Anterior cingulate cortex (tissue), 58 donors: ENCODE data around the gene CEP112.

ENCODE experiments used
- DNase-seq, 58 donors: peaks; one replicate each; lab custom pipeline; 2025; lab: John Stamatoyannopoulos, UW

The CEP112 gene

DNA sequence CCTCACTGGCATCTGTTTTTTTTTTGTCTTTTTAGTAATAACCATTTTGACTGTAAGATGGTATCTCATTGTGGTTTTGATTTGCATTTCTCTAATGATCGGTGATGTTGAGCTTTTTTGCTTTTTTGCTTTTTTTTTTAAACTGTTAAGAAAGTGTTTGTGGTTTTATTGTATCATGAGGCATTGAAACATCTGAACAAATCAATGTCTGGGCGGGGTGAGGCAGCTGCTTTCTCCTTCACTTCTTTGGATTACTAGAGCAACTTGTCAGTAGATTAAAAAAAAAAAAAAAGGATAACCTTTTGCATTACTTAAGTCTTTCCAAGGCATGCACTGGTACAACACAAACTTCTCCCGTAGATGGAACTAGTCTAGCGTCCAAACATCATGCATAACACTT lies 191.7 kb downstream of the CEP112 start:
- DNase-seq, result no peak

DNA sequence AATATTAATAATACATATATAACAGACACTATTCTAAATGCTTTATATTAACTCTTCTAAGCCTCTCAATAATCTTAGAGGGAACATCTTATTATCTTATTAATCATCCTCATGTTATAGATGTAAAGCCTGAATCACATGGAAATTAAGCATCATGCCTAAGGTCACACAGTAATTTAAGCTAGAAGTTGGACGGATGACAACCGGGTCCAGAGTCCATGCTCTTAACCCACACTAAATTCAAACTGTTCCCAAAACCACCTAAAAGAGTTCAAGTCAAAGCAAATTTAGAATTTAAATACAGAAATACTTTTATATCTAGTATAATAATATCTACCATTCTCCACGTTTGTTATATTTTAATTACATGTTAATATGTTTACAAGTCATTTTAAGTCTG lies 193.3 kb downstream of the CEP112 start:
- no peak for DNase-seq

DNA sequence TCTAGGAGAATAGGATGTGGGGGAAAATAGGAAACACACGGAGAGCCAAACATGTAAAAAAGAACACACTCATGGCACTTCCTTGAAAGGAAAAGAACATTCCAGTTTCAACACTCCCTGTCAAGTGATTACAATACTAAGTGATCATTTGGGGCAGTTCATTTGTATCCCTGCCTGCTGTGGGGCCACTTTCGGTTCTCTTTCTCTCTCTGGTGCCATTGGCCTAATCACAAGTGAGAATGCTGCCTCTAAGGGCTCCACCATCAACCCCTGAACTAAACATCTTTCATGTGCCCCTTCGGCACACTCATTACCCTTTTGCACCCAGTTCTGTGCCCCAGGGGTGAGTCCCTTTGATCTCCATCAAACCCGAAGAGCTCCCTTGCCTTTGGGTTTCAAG lies 197.3 kb downstream of the CEP112 start:
- DNase-seq, result no peak

DNA sequence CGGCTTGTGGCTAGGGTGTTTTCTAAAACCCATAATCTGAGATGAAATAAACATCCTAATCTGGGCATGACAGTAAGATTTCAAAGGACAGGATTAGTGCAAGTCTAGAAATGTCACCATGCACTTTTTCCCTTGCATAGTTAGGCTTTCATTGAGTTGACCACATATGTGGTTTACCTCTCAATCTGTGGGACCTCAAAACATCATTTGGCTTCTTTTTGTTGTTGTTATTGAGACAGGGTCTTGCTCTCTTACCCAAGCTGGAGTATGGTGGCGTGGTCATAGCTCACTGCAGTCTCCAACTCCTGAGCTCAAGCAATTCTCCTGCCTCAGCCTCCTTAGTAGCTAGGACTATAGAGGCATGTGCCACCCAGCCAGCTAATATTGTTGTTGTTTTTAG lies 197.8 kb downstream of the CEP112 start:
- no peak for DNase-seq

DNA sequence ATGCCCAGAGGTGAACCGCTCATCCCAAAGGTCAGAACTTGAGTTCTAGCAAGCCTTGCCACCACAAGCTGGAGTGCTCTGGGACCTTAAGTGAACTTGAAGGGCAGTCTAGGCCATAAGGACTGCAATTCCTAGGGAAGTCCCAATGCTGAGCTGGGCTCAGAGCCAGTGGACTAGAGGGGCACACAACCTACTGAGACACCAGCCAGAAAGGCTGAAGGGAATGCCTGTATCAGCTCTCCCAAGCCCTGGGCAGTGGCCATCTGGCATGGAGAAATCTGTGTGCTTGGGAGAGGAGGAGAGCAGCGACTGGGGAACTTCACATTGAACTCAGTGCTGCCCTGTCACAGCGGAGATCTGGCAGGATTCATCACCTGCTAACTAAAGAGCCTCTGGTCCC lies 201.3 kb downstream of the CEP112 start:
- no peak for DNase-seq

DNA sequence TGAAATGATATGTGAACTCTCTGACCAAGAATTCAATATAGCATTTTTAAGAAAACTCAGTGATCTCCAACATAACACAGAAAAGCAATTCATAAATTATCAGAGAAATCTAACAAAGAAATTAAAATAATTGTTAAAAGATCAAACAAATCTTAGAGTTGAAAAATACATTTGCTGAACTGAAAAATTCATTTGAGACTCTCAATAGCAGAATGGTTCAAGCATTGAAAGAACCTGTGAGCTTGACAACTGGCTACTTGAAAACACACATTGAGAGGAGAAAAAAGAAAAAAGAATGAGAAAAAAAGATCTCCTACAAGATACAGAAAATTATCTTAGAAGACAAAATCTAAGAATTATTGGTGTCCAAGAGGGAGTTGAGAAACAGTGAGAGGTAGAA lies 203.5 kb downstream of the CEP112 start:
- no peak for DNase-seq

DNA sequence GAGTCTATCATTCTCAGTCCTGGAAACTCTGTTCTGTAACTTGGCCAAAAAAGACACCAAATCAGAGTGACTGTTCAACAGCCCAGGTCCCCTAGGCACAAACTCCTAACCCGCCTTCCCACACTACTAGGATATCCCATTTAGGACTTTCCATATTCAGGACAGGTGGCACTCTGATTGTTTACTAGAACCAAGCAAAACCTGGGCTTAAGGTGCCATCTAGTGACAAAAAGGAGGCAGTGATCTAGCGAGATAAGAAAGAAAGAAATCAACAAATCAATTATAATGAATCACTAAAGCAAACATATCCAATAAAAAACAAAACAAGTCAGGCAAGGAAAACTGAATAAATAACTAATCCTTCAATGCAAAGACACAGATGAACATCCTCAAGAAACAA lies 203.9 kb downstream of the CEP112 start:
- DNase-seq, result no peak

DNA sequence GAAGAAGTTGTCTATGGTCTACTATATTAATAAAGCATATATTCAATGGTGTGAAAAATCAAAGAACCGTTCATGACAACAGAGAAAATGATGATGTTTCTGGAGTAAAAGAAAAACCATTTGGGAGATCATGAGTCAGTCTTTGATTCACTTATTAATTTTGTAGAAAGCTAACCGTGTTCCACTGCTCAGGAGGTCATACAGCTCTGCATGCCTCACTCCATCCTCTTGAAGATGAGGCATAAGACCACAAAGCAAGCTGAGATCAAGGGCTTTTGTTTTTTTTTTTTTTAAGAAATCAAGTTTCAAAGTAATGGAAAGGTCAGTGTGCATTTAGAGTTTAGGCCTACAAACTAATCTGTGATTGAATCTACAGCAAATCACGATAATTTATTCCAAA lies 206.4 kb downstream of the CEP112 start:
- no peak for DNase-seq

DNA sequence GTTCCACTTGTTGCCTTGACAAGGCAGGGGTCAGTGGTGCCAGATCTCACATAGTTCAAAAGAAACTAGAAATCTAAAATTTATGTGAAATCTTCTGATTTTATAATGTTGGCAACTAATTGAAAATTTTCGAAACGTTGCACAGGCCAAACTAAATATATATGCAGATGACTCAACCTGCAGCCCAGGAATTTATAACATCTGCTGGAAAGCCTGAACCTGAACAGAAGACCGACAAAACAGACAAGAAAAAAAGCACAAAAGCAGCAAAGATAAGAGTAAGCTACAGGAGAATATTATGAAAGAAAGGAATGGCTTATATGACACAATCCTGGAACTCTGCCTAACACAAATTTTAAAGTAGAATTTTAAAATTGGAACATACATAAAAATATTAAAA lies 207.6 kb downstream of the CEP112 start:
- no peak for DNase-seq

DNA sequence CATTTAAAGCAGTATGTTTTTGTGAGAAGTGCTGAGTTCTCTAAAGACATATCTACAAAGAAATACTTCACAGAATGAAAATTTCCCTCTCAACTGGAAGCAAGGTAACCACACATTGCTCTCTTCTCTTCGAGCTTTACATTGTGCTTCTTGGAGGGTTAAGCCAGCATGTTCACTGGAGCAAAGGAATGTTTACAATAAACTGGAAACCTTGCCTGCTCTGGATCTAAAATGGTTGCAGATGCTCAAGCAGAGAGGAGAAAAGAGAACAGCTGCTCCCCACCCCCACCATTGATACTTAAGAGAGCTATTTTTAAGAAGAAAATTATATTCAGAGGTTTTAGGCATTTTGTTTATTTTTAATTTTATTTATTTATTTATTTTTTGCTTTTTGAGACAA lies 213.1 kb downstream of the CEP112 start:
- no peak for DNase-seq

DNA sequence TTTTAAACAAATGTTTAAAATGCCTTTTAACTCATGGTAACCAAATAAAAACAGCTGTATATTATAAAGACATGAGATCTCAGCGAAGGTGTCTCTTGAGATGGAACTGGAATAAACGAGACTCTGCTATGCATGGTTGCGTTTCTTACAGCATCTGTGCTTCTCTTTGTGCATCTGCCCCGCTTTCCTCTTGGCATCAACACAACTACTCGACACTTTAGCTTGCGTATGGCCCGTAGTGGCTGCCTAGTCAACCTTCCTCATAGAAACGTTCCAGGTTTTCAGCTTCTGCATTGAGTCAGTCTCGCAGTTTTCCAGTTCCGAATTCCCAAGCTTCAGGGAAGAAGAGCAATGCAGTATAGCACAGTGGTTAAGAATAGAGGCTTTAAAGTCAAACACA lies 214.9 kb downstream of the CEP112 start:
- DNase-seq, result no peak

DNA sequence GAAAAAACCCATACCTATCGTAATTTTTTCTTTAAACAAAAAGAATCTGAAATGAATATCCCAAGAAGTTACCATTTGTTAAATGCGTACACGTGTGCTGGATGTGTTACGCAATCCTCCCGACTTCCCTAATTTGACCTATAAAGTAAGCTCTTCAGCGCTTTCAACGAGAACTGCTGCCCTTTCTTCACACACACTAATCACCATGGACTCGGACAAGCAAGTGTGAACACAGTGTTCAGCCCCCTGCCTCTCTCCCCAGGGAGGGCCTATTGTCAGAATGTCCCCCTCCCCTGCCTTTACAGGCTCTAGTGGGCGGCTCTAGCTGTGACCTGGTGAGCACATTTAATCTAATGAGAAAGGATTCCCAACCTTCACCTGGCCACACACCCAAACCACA lies 216.1 kb downstream of the CEP112 start:
- DNase-seq, result no peak

DNA sequence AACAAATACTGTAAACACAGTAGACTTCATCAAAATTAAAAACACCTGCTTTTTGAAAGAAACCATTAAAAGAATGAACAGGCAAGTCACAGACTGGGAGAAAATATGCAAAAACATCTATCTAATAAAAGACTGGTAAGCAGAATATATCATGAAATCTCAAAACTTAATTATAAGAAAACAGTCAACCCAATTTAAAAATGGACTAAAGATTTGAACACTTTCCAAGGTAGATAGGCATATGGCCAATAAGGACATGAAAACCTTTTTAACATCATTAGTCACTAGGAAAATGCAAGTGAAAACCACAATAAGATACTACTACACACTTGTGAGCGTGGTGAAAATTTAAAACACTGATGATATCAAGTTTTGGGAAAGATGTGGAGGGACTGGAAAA lies 218.7 kb downstream of the CEP112 start:
- DNase-seq, result no peak

DNA sequence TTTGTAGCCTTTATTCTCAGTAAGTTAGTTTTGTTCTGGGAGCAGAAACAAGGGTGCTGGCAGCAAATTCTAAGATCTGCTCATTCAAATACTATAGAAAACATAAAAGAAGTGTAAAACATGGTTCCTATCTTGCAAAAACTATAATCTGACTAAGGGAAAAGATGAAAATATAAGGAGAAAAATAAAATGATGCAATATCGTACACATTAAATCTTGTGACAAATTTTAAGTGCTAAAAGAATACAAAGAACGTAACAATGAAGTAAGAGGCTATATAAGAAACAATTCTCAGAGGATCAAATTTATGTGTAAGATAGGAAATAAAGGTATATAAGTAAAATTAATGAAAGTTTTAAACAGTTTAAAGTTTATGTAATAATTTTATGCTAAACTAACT lies 224.6 kb downstream of the CEP112 start:
- no peak for DNase-seq

DNA sequence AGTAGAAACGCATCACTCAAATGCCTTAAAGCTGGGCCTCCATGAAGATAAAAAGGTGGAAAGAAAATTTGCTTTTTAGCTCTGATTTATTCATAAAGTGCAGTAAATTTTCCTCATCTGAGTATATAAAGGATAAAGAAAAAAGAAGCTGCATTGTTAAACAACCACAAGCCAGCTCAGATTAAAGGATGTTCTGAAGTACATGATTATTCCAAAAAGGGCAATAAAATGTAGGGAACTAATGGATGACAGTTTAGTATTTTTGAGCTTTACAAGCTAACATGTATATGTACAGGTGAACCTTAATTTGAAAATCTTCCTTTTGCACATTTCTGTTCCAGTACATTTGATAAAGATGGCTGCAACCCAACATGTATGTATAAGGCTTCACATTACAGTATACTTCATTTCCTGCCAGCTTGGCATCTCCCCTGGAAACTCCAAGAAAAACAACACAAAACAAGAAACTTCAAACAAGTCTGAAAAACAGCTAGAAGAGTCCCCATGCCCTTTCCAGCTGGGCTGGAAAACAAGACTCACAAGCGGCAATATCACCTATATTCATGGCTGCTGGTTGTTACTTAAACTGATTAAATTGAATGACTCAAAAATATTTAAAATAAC lies 225.7 kb downstream of the CEP112 start:
- no peak for DNase-seq

DNA sequence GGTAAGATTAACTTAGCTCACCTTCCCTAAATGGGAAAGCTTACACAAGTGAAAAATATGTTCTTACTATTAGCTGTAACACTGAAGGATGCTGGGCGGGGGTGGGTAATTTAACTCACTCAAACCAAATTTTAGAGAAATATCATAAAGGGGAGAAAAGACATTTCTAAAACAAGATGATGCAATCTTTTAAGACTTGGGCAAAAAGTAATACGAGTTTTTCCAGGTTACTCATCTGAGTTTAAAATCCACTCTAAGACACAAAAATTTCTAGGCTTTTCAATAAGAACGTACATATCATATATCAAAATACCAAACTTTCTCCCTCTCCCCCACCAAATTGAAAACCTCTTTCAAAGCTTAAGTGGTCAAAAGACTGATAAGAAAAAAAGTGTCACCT lies 228.8 kb downstream of the CEP112 start:
- DNase-seq, result no peak

DNA sequence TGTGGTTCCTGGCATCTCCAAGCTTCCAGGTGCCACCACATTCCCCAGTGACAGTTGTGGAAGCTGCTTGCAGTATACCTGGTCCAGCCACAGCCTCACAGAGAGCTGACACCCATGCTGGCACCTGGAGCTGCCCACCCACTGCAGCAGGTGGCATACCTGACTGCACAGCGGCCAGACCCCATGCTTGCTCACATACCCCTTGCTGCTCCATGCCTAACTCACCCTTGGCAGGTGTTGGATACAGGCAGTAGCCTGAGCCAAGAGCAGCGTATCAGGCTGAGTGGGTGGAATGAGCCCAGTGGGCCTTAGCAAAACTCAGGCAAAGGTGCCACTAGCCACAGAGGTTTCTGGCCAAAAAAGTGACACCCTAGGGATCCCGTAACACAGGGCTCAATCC lies 232.3 kb downstream of the CEP112 start:
- no peak for DNase-seq

DNA sequence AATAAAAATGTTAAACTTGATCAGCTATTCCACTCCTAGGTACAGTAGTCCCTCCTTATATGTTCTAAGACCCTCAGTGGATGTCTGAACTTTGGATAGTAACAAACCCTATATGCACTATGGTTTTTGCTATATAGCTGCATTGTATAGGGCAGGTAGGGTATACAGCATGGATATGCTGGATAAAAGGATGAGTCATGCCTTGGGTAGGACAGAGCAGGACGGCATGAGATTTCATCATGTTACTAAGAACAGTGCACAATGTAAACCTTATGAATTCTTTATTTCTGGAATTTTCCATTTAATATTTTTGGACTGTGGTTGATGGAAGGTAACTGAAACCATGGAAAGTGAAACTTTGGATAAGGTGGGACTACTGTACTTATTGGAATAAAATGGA lies 235.1 kb downstream of the CEP112 start:
- no peak for DNase-seq

DNA sequence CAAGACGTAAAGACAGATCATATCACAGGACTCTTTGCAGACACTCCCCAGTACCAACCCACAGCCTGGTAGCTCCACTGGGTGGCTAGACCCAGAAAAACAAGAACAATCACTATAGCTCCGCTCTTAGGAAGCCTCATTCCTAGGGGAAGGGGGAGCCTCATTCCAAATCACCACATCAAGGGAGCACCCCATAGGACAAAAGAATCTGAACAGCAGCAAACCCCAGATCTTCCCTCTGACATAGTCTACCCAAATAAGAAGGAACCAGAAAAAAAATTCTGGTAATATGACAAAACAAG lies 237.8 kb downstream of the CEP112 start:
- no peak for DNase-seq

DNA sequence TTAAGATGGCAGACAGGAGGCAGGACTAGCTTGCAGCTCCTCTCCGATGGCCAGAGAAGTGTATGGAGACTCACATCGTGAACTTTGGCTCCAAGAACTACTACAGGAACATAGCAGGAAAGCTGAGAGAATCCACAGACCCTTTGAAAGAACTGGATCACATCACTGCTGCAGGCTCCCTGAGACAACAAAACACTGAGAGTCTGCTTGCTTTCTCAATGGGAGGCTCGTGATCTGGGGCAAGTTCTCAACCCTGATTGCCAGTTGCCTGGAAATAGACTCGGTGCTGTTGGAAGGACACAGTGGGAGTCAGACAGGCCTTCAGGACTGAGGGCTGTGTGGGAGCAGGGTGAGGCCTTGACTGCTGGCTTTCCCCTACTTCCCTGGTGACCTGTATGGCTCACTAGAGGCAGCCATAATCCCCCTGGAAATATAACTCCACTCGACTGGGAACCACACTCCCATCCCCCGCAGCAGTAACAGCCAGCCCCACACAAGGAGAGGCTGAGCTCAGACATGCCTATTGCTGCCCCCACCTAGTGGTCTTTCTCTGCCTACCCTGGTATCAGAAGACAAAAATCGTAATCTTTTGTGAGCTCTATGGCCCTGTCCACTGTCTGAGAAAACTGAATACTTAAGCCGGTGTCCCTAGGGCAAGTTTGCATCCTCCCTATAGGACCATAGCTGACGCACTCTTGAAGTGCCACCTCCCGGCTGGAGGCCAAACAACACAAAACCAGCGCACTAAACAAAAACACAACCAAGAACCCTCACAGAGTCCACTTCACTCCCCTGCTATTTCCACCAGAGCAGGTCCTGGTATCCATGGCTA lies 238.4 kb downstream of the CEP112 start:
- DNase-seq, result no peak

DNA sequence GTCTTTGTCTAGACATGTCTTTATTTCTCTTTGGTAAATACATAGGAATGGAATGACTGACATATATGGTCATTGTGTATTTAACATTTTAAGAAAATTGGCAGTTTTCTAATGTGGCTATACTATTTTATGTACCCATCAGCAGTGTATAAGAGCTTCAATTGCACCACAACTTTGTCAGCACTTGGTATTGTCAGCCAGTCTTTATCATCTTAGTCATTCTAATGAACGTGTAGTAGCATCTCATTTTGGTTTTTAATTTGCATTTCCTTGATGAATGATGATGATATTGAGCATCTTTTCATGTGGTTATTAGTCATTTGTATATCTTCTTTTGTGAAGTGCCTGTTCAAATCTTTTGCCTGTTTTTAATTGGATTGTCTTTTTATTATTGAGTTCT lies 239.3 kb downstream of the CEP112 start:
- DNase-seq, result no peak

DNA sequence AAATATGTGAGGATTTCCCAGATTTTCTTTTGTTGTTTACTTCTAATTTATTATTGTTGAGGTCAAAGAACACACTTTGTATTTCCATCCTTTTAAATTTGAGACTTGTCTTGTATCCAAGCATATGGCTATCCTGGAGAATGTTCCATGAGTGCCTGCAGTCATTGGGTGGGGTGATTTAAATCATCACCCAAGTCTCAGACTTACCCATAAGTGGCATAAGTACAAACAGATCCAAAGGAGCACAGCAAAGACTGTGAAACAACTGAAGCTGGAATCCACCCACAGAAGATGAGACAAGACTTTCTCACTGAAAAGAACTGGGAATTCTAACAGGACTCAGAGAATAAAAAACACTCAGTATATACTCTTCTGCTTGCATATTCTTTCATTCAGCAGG lies 239.9 kb downstream of the CEP112 start:
- peak in 1 of 58 donors; percentile 3 for DNase-seq

DNA sequence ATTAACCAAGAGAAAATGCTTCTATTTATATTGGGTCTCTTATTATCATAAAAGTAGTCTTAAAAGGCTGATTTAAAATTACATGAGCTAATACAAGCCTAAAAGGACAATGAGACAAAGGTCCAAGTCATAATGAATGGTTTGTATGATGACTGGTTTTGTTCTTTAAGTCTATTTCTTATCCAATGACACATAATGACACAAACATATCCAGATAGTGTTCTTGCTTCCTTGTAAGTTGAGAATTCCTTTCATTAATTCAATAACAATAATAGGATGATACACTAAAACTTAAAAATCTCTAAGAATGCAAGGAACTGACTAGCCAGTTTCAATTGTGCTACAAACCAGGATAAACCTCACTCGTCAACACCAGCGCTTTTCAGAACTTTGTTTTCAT lies 244.1 kb downstream of the CEP112 start:
- DNase-seq, result no peak
